NCI-H1694 treated with DMSO at 0.1 percent for 48 hours (cell line): ENCODE measurements around the gene GATAD2B.
"Not testable (repeated sequence)": the region's sequence is repeated elsewhere in the genome, so short reads cannot be mapped to it uniquely, and the experiment has no call there.

Experiments used
- DNase-seq: peaks from one replicate; lab custom pipeline; 2025; lab: John Stamatoyannopoulos, UW

GATAD2B gene

DNA sequence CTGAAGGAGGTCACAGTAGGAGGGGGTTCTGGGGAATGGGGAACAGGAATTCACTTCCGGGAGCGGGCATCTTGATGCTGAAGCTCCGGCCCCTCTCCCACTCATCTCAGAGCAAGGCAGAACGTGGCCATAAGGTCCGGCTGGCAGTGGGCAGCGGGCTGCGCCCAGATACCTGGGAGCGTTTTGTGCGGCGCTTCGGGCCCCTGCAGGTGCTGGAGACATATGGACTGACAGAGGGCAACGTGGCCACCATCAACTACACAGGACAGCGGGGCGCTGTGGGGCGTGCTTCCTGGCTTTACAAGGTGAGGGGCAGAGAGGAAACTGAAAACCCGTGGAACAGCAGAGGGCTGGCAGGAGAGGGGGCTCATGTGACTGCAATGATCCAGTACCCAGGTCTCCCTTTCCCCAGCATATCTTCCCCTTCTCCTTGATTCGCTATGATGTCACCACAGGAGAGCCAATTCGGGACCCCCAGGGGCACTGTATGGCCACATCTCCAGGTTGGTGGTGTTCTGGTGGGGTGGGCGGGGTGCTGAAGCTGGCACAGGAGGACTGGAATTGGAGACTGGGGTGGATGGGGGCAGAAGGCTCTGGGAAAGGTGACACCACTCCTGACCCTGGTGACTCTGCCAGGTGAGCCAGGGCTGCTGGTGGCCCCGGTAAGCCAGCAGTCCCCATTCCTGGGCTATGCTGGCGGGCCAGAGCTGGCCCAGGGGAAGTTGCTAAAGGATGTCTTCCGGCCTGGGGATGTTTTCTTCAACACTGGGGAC, 144.5 kb downstream of the GATAD2B start:
- no peak for DNase-seq

- DNase-seq: no peak
These were observed 145.1 kb downstream of the GATAD2B start for GRCh38 chr1:153777648-153778047.

DNA sequence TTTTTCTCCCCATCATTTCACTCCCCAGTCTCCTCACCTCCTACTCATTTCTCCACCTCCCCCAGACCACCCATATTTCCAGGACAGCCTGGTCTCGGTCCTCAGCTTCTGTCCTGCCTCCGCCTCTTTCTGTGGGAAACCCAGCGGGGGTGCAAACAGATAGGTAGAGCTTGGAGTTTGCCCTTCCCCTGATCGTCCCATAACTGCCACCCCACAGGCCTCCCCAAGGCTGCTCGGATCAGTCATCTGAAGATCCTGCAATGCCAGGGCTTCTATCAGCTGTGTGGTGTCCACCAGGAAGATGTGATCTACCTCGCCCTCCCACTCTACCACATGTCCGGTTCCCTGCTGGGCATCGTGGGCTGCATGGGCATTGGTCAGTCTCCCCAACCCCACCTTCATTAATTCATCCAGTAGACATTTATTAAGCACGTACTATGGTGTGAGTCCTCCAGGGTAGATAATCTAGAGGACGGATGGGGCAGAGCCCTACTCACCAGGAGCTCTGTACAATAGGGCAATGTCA, 145.9 kb downstream of the GATAD2B start:
- DNase-seq: no peak

GRCh38 chr1:153776352-153776751, 146.4 kb downstream of the GATAD2B start:
- no peak for DNase-seq

- peak; percentile 72 for DNase-seq
These were observed 147.1 kb downstream of the GATAD2B start for GRCh38 chr1:153775458-153776327.

GRCh38 chr1:153774780-153775457, 147.9 kb downstream of the GATAD2B start, which contains the start of gene SLC27A3:
Gene SLC27A3 (plus strand): TSS chr1:153775407. CDS start chr1:153775498, 91 bp downstream.
- DNase-seq: peak; percentile 92

GRCh38 chr1:153774026-153774595, 148.7 kb downstream of the GATAD2B start:
- DNase-seq: no peak

GRCh38 chr1:153773096-153773921, 149.5 kb downstream of the GATAD2B start:
- no peak for DNase-seq

- peak; percentile 56 for DNase-seq
These were observed 150.8 kb downstream of the GATAD2B start for GRCh38 chr1:153771841-153772593.

DNA sequence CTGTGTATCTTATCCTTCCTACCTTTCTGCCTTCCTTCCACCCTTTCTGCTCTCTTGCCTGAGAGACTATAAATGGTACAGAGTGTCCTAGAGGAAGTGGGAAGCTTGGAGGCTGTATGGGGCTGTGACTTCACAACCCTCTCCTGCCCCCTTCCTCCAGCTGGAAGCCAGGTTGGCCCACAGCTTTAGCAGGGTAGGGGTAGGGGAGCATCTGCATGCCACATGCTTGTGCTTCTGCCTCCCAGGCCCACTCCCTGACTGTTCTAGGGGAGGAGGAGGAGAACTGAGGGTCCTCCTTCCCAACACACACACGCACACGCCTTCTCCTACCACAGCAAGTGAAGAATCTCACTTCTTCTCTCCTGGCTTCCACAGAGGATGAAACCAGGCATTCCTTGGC, 151.5 kb downstream of the GATAD2B start:
- no peak for DNase-seq

GRCh38 chr1:153770797-153771196, 152.0 kb downstream of the GATAD2B start:
- no peak for DNase-seq

- no peak for DNase-seq
These were observed 153.6 kb downstream of the GATAD2B start for GRCh38 chr1:153769221-153769620.

- no peak for DNase-seq
These were observed 154.2 kb downstream of the GATAD2B start for GRCh38 chr1:153768316-153769181.

- no peak for DNase-seq
These were observed 155.3 kb downstream of the GATAD2B start for GRCh38 chr1:153767519-153767918.

GRCh38 chr1:153766663-153767062, 156.1 kb downstream of the GATAD2B start:
- DNase-seq: not testable (repeated sequence)

- no peak for DNase-seq
These were observed 158.5 kb downstream of the GATAD2B start for GRCh38 chr1:153764310-153764709.

GRCh38 chr1:153763365-153764225, 159.2 kb downstream of the GATAD2B start:
- no peak for DNase-seq

DNA sequence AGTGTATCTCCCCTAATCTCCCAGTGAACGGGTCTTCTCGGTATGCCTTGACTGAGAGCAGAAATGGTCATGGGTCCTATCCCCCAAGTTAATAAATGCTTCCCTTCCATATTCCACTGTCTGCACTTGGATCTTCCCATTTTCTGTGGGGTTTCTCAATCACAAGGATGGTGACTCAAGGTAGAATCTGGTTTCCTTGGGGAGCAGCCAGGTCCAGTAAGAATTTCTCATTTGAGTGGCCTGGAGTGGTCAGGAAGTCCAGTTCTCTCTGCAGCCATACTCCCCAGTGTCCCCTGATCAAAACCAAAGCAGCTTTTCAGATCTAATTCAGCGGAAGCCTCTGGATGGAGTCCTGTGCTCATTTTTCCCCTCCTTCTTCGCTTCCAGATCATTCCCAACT, 162.3 kb downstream of the GATAD2B start:
- DNase-seq: no peak
